ENCODE results near the gene MLN.

MLN gene

GRCh38 chr6:33803571-33804053 lies at the start of gene MLN:
Gene MLN, minus strand, starts transcription at chr6:33804003. Its CDS starts 2,840 bp downstream, at chr6:33801163.
- no peak for DNase-seq

DNA sequence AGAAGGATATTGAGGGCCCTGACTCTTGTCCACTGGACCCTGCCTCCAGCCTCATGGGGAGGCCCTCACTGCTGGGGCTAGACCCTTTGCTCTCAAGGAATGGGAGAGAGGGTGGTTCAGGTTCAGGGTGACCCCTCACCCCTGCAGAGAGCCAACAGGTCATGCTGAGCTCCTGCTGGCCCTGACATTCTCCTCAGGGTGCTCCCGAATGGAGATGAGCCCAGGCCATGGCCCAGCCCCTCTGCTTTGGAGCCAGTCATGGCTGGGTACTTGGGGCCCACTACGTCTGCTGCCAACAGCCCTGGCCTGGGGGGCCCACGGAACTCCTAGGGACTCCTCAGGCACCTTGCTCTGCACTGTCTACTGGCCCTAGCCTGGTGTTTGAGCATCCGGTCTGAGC lies 49.2 kb upstream of the MLN start:
- no peak for DNase-seq

- DNase-seq, result no peak
Measured at GRCh38 chr6:33851959-33852358, 48.2 kb upstream of the MLN start.

DNA sequence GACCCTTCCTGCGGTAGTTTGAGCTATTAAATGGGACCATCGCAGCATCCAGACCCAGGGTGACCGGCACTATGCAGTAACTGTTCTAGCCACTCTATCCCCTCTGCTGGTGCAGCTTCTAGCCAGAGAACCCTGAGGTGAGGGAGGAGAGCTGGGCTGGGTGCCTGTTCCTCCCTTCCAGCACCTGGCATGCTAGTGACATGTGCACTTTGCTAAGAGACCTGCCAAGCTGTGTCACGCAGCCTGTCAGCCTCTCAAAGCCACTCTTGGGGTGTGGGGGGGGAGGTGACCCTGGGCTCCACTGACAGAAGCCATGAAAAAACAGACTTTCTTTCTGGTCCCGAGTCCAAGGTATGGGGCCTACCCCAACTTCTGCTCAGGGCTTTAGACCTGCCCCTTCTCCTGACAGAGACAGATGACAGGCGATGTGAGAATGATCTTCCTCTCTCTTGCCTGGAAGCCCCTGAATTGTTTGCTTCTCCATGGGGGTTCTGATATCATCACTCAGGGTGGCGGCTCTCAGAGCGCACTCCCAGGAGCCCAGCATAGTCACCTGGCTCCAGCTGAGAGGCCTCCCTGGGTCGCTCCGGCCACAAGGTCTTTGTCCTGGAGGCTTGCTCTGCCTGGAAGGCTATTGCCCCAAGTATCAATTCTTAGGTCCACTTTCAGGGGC lies 47.2 kb upstream of the MLN start:
- DNase-seq, result no peak

DNA sequence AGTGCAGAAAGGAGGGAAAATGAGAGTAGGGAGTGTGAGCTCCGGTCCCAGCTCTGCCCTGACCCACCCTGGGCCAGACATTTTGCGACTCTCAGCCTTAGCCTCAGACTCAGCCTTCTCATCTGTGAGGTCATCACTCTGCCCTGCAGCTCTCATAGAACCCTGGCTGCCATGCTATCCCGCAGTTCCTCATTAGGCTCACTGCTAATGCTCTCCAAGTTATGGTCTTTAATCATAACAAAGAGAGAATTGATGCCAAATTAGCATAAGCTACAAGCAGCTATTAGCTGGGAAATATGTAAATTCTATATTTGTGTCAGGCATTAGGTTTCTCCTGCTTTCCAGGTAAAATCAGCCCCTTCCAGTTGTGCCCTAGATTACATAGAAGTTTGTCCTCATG lies 46.5 kb upstream of the MLN start:
- no peak for DNase-seq

DNA sequence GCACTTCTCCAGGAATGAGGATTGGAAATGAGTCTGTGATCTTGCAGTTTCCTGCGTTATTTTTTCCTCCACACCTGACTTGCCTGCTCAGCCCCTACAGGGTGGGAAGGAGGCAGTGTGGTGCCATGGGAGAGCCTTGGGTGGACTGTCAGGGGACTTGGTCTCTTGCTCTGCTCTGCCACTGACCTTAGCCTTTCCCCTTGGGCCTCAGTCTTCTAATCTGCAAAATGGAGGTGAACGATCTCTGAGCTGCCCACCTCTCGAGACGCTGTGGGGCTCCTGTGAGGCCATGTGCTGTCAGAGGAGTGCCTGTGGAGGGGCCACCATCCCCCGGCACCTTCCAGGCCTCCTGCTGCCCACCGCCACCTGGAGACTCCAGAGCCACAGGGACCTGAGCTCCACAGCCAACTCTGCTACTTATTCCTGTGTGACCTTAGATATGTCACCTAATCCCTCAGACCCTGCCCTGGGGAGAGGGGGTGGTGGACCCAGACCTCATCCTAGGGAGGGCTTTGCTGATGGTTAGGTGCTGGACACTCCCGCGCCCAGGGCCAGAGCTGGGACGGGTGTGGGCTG lies 45.8 kb upstream of the MLN start:
- no peak for DNase-seq

- DNase-seq, result no peak
Measured at GRCh38 chr6:33848484-33848883, 44.7 kb upstream of the MLN start.

DNA sequence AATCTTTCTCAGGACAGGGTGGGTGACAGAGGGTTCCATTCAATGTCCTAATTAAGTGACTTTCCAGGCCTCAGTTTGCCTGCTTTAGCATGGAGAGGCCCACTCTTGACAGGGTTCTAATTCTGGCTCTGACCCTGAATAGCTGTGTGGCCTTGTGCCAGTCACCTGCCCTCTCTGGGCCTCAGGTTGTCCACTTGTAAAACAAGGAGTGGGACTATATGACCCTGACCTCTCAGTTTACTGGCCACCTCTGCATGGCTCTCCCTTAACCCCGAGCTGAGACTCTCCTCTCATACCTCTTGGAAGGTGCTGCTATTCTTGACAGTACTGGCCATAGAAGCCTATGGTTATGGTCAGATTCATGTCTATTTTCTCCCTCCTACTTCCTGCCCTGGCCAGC lies 44.1 kb upstream of the MLN start:
- no peak for DNase-seq

DNA sequence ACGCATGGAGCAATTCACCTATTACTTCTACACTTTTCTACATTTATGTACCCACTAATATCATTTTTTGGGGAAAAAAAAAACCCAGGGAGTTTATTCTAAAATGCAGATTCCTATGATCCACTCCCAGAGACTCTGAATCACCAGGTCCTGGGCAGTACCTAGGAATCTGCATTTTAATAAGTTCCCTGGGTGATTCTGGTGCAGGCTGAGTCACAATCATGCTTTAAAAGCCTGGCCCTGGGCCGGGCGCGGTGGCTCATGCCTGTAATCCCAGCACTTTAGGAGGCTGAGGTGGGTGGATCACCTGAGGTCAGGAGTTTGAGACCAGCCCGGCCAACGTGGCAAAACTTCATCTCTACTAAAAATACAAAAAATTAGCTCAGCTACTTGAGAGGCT lies 43.3 kb upstream of the MLN start:
- DNase-seq, result no peak

GRCh38 chr6:33846226-33846625 lies 42.4 kb upstream of the MLN start:
- DNase-seq, result no peak

DNA sequence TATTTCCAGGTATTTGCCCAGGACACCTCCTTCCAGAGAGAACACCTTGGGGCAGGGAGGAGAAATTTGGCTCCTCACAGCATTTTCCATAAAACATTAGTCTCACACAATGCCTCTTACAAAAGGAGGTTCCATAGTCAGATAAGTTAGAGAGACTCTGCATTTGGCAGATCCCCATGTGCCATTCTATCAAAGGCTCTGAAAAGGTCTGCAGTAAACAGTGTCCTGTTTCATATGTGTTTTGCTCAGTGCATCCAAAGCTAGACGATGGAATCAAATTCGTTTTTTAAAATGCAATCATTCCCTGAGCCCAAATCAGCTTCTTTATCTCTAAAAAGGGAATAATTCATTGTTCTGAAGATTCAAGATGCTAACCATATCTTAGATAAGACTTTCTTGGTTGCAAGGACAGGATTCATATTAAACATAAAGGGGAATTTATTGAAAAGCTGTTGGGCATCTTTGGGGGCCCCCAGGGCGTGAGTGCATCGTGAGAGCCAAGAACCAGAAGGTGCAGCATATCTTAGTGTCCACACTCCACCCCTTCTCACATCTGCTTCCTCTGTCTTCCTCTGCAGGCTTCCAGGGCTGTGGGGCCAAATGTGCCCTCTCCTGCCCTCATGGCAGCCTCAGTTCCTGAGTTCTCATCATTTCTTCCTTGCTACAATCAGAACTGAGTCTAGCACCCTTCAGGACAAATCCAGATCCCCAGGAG lies 41.4 kb upstream of the MLN start:
- no peak for DNase-seq

DNA sequence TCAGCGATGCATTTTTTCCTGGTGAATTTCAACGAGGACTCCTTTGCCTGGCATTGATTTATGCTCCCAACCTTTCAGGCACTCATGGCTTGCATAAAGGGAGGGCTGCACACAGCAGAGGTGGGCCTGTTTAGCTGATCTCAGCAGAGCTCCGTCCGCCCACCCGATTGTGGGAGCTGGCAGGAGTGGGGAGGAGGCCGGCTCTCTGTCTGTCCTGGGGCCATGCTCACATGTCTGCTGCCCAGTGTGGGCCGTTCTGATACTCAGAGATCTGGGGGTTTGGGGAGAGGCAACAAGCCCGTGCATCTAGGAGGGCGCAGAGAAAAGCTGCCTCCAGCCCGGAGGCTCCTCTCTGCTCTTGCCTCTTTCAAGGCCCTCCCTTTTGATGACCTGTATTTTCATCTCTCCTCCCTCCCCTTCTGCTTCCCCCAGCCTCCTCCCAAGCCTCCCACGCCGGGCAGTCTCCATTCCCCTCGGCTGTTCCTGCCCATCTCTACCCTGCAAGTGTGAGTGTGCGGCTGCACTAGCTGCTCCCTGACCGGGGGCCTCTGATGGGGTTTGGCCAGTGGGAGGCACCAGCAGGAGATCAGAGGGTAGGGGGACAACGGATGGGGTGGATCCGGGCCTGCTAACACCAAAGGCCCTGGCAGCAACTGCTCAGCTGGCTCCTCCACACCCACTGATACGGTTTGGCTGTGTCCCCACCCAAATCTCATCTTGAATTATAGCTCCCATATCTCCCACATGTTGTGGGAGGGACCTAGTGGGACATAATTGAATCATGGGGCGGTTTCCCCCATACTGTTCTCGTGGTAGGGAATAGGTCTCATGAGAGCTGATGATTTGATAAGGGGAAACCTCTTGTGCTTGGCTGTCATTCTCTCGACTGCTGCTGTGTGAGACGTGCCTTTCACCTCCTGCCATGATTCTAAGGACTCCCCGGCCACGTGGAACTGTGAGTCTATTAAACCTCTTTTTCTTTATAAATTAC lies 39.6 kb upstream of the MLN start:
- no peak for DNase-seq

GRCh38 chr6:33841868-33842267 lies 38.1 kb upstream of the MLN start:
- DNase-seq, result no peak

GRCh38 chr6:33841070-33841469 lies 37.3 kb upstream of the MLN start:
- no peak for DNase-seq

DNA sequence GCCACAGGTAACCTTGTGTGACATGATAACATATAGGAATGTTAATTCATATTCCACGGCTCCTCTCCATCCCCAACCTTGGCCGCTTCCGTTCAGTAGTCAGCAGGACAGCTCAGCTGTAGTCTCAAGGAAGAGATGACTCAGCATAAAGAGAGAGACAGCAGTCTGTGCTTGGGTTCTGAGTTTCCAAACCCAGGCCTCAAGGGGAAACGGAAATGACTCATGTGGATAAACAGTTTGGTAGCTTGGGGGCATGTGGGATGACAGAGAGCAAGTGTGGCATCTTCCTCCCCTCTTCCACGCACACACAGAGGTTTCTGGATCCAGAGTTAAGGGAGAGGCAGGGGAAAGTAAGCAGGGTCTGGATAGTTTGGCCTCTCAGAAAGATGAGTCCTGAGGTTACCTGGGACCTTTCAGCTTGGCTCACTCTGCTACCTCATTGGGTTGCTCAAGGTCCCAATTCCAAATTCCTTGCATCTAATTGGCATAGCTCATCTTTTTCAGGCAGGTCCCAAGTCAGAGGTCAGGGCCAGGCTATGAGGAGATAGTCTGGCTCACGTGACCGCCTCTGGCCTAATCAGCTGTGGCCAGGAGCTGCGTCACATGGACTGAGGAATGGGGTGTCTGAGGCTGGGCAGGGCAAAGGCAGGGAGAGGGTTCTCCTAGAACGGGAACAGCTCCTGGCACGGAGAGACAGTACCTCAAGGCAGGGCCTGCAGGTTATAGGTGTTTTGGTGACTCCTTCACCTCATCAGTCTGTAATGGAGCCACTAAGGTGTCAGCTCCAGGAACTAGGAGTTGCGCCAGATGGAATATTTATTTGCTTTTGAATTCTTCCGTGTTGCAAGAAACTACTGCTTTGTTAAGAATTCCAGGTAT lies 36.5 kb upstream of the MLN start:
- DNase-seq, result peak; percentile 4

GRCh38 chr6:33839399-33840047 lies 35.7 kb upstream of the MLN start:
- DNase-seq, result no peak

DNA sequence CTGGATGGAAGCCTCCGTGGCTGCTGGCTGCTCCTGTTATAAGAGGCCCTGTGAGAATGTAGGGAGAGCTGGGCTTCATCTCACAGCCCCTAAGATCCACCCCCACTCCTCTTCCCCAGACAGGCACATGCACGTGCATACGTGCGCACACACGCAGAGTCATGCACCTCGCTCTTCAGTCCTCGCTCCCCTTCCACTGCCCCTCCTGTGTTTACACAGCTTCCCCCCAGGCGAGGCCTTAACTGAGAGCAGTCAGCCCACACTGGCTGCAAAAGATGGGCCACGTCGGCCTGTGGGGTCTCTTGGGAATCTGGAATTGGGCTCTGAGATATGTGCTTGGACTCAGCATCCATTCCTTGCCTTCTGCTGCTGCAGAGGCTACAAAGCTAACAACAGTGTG lies 35.2 kb upstream of the MLN start:
- no peak for DNase-seq

GRCh38 chr6:33837971-33838665 lies 34.3 kb upstream of the MLN start:
- no peak for DNase-seq

- no peak for DNase-seq
Measured at GRCh38 chr6:33836806-33837469, 33.1 kb upstream of the MLN start.

Data from midbrain (tissue), 1 donor.